Prostate gland (tissue), 2 donors: ENCODE measurements around the gene LIPC. TPM values are rescaled to one million over a fixed set of nuclear protein-coding genes. Genes with fewer than 3 reads are reported as not detected.
A peak's percentile ranks its signal among the peaks of the same experiment; 100 is the strongest.

ENCODE experiments used
- DNase-seq: peaks from one replicate; pipeline ENCODE4 v3.0.0-alpha.2; 2019; ENCODE audit warnings: low spot score
- H3K27ac ChIP-seq, 2 donors: fragments of 200-600 bp; sonication (generic); 2 replicates each; pipeline ENCODE4 v1.5.1; 2017 to 2019
- H3K27me3 ChIP-seq: fragments of 200-600 bp; sonication (generic); replicated peaks from 2 replicates; pipeline ENCODE4 v1.5.1; 2019; ENCODE audit not compliant: insufficient read depth
- H3K36me3 ChIP-seq, 2 donors: fragments of 200-600 bp; sonication (generic); 1 replicate in 1 of 2; 2 replicates in 1 of 2; pipeline versions ENCODE4 v1.5.1 to v1.8.1; 2017 to 2019
- H3K4me1 ChIP-seq: fragments of 200-600 bp; sonication (generic); replicated peaks from 2 replicates; pipeline ENCODE4 v1.5.1; 2019
- H3K4me3 ChIP-seq, 2 donors: fragments of 200-600 bp; sonication (generic); 2 replicates each; pipeline ENCODE4 v1.5.1; 2017 to 2019
- H3K9me3 ChIP-seq: fragments of 200-600 bp; sonication (generic); 2 replicates; pipeline ENCODE4 v1.5.1; 2017
- POLR2A ChIP-seq: fragments of 450-650 bp; IDR thresholded peaks from one replicate; pipeline ENCODE4 v1.6.1; 2016; ENCODE audit warnings: antibody characterized with exemption, mild to moderate bottlenecking
- POLR2AphosphoS5 ChIP-seq: sonication (generic); formaldehyde crosslinking; IDR thresholded peaks from one replicate; pipeline ENCODE4 v1.6.1; 2017; ENCODE audit warnings: antibody characterized with exemption
- WGBS: methylation state at CpG from one replicate; pipeline ENCODE4 v1.1.5; 2018; 5-methylcytosine and 5-hydroxymethylcytosine counted together
- intact Hi-C: fragments of 100-400 bp; cut with DNase I; formaldehyde crosslinking; loops from one replicate; pipeline ENCODE4 v1.14.2; 2022
- total RNA-seq, 2 donors: library from RNA; depleted of rRNA; stranded (reverse); fragments of >200 nt; gene quantifications; one replicate each; pipeline ENCODE4 v1.1.0, GENCODE V29; 2016
- TF ChIP-seq, protein P1 (sequence below), 4 experiments: fragments of 200-600 bp in 2 of 4; fragments of 450-650 bp in 2 of 4; sonication (generic) in 2 of 4; IDR thresholded peaks; 1 replicate in 3 of 4; 2 replicates in 1 of 4; pipeline ENCODE4 v1.5.1; 2016 to 2019; ENCODE audit warnings: antibody characterized with exemption in 4 of 4, mild to moderate bottlenecking in 2 of 4, moderate library complexity in 2 of 4

The LIPC gene
- total RNA-seq, 2 donors from 2014 or later, result 0.14 TPM; not detected in 1

DNA sequence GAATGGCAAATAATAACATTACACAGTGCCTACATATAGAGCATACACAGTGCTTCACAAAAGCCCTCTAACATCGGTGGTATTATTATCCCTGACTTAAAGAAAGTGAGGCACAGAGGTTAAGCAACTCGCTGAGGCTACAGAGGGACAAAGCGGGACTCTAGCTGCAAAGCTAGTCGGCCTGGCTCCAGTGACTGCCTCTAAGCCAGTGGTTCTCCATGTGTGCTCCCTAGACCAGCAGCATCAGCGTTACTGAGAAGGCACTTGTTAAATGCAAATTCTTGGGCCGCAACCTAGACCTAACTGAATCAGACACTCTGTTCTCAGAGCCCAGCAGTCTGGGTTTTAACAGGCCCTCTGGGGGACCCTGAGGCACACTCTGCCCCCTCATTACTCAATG, 33.1 kb upstream of the LIPC start:
- TF ChIP-seq, protein P1, sequence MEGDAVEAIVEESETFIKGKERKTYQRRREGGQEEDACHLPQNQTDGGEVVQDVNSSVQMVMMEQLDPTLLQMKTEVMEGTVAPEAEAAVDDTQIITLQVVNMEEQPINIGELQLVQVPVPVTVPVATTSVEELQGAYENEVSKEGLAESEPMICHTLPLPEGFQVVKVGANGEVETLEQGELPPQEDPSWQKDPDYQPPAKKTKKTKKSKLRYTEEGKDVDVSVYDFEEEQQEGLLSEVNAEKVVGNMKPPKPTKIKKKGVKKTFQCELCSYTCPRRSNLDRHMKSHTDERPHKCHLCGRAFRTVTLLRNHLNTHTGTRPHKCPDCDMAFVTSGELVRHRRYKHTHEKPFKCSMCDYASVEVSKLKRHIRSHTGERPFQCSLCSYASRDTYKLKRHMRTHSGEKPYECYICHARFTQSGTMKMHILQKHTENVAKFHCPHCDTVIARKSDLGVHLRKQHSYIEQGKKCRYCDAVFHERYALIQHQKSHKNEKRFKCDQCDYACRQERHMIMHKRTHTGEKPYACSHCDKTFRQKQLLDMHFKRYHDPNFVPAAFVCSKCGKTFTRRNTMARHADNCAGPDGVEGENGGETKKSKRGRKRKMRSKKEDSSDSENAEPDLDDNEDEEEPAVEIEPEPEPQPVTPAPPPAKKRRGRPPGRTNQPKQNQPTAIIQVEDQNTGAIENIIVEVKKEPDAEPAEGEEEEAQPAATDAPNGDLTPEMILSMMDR (IDR thresholded peaks at IDR 0.05), result no peak
- no peak for TF ChIP-seq POLR2AphosphoS5
- no peak for TF ChIP-seq POLR2A
- no peak for DNase-seq
- H3K27me3 ChIP-seq, result no peaks in the 10 kb centered on the region
- intact Hi-C loops, result no loop called here
- no peak overlapping the region for H3K27ac ChIP-seq
- no peaks in the 10 kb centered on the region for H3K9me3 ChIP-seq
- no peak overlapping the region for H3K4me3 ChIP-seq
- H3K36me3 ChIP-seq, result no peaks in the 10 kb centered on the region
- H3K4me1 ChIP-seq, result peaks cover 4% of the 10 kb centered on the region
- WGBS, result 83% methylated on average over 6 of the region's 6 CpGs

DNA sequence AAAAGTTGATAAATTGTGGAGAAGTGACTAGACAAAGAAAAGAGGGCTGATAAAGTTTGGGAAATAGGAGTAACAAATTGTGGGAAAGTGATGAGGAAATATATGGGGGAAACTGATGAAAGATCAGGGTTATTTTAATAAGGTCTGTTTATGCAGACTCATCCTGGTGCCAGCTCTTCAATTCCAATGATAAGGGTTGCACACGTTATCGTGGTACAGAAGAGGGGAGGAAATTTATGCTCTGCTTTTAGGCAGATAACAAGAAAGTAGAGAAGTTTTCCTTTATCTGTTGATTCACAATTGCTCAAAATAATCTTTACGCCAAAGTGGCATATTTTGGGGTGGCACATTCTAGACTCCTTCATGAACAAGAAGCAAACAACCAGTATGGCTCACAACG, 32.1 kb upstream of the LIPC start:
- H3K27me3 ChIP-seq, result no peaks in the 10 kb centered on the region
- no peak overlapping the region for H3K27ac ChIP-seq
- H3K9me3 ChIP-seq, result no peaks in the 10 kb centered on the region
- 95% methylated on average over 4 of the region's 4 CpGs for WGBS
- DNase-seq, result no peak
- TF ChIP-seq POLR2A, result no peak
- TF ChIP-seq POLR2AphosphoS5, result no peak
- TF ChIP-seq, protein P1 (IDR thresholded peaks at IDR 0.05), result no peak
- H3K4me1 ChIP-seq, result peaks cover 4% of the 10 kb centered on the region
- H3K36me3 ChIP-seq, result no peaks in the 10 kb centered on the region
- H3K4me3 ChIP-seq, result no peak overlapping the region
- intact Hi-C loops, result no loop called here

DNA sequence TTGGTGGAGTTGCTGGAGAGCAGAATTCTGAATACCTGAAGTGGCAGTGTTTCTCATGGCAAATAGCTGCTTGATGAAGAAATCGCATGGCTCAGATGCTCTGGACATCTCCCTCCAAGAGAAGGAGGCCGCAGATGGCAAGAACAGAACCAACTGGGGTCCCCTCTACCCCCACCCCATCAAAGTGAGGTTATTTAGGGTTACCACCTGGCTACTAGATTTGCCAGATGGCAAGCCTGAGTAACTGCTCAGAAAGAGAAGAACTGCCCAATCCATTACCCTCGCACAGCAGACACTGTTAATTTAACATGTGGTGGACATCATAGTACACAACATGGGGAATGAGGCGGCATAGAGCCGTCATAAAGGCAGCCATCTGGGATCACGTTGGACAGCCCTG, 30.5 kb upstream of the LIPC start:
- no peak overlapping the region for H3K4me3 ChIP-seq
- WGBS, result 79% methylated on average over 6 of the region's 6 CpGs
- TF ChIP-seq, protein P1 (IDR thresholded peaks at IDR 0.05), result no peak
- TF ChIP-seq POLR2AphosphoS5, result no peak
- no peak for TF ChIP-seq POLR2A
- no peak overlapping the region for H3K27ac ChIP-seq
- H3K36me3 ChIP-seq, result no peaks in the 10 kb centered on the region
- no peaks in the 10 kb centered on the region for H3K27me3 ChIP-seq
- peaks cover 4% of the 10 kb centered on the region for H3K4me1 ChIP-seq
- intact Hi-C loops, result no loop called here
- DNase-seq, result no peak
- no peaks in the 10 kb centered on the region for H3K9me3 ChIP-seq

DNA sequence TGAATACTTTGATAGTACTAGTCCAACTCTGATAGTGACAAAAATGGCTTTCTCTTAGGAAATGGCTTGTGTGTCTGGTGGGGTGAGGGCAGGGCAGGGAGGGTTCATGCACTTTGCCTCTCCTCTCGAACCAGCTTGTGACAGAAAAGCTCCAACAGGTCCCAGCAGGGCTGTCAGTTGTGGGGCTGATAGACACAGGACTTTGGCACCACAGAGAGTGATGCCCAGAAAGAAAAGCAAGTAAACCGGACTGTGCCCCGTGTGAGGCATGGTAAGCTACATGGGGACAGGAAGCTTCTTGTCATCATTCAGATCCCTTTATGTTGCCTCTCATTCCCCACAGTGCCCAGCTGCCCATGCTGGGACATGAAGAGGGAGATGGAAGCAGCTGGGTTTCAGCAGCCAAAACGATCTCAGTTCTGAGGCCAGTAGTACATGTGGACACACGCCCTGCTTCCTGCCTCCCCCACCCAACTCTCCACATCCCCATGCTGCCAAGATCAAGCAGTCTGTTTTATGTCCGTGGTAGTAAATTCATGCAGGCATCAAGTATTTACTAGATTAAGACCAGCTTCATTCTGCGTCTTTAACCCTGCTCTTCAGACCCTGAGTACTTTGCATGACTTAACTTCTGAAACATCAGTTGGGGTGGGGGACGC, 29.7 kb upstream of the LIPC start:
- Histone ChIP-seq H3K4me1 (peaks cover 4% of the 10 kb centered on the region), H3K36me3 (no peaks in the 10 kb centered on the region), H3K27me3 (no peaks in the 10 kb centered on the region), H3K9me3 (no peaks in the 10 kb centered on the region), H3K4me3 (no peak overlapping the region), H3K27ac (no peak overlapping the region)
- DNase-seq, result peak; percentile 71
- TF ChIP-seq POLR2AphosphoS5, result peak; percentile 68
- TF ChIP-seq, protein P1 (IDR thresholded peaks at IDR 0.05), result no peak
- intact Hi-C loops, result no loop called here
- 25% methylated on average over 8 of the region's 8 CpGs for WGBS

DNA sequence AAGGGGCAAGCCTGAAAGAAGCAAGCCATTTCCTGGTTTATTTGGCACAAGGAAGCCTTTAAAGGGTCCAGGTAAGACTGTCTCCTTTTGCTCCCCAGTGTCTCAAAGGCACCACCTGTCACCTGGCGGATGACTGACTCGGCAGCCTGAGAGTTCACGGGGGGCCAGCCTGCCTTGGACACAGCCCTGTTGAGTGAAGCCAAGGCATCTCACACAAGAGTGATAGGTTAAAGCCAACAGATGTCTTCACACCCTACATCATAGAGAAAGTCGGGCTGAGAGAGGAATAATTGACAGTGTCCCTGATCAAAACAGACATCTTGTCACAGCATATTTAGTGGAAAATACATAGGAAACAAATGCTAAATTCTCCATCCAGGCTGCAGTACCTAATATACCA, 28.2 kb upstream of the LIPC start:
- Histone ChIP-seq H3K27ac (no peak overlapping the region), H3K4me3 (no peak overlapping the region), H3K4me1 (peaks cover 4% of the 10 kb centered on the region), H3K27me3 (no peaks in the 10 kb centered on the region), H3K36me3 (no peaks in the 10 kb centered on the region), H3K9me3 (no peaks in the 10 kb centered on the region)
- TF ChIP-seq, protein P1 (IDR thresholded peaks at IDR 0.05), result no peak
- TF ChIP-seq POLR2AphosphoS5, result no peak
- intact Hi-C loops, result no loop called here
- DNase-seq, result no peak
- WGBS, result 82% methylated on average over 4 of the region's 4 CpGs
